IMR-90 (cell line): Measurements from ENCODE around the gene MID1.

Experiments
- CTCF ChIP-seq: conservative IDR thresholded peaks from 2 replicates; pipeline ENCODE4 v1.5.1; 2012; ENCODE audit warnings: mild to moderate bottlenecking, low read depth, low read length, improper control_type of control experiment
- RAD21 ChIP-seq: IDR thresholded peaks from 2 replicates; pipeline ENCODE4 v1.6.1; 2012; ENCODE audit warnings: low read length, improper control_type of control experiment
- SMC3 ChIP-seq: fragments of 150-350 bp; IDR thresholded peaks from 2 replicates; pipeline ENCODE4 v1.6.1; 2016; ENCODE audit warnings: low read depth, mild to moderate bottlenecking, antibody characterized with exemption, low read length, moderate library complexity
- USF2 ChIP-seq: fragments of 150-350 bp; IDR thresholded peaks from 2 replicates; pipeline ENCODE4 v1.6.1; 2017; ENCODE audit warnings: mild to moderate bottlenecking, antibody characterized with exemption, low read length, low read depth

DNA sequence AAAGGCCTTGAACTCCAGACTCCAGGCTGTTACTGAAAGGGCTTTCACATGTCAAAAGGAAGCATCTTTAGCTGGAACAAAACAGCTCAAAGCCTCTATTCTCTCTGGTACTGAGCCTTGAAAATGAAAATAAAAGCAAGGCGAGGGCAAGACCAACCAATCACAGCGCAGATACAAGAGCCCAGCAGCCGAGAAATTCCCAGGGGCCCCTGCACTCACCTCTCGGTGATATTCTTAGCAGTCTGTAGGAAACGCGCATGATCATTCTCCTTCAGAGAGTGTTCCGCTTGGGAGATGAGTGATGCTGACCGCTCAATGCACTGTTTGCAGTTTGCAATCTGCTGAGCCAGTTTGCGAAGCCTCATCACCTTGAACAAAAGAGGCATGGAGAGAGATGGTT, 138.1 kb downstream of the MID1 start:
- TF ChIP-seq USF2, result no peak
- TF ChIP-seq CTCF, result no peak
- no peak for TF ChIP-seq RAD21
- no peak for TF ChIP-seq SMC3
